HepG2 (cell line): ENCODE measurements around the gene RALB. TPM values are rescaled to one million over a fixed set of nuclear protein-coding genes. Genes with fewer than 3 reads are reported as not detected.

Source experiments
- MAF1 ChIP-seq: sonication (generic); formaldehyde crosslinking; IDR thresholded peaks from 2 replicates; pipeline ENCODE4 v1.5.0; 2020; ENCODE audit warnings: missing genetic modification reagents, borderline replicate concordance
- SMYD3 ChIP-seq: sonication (generic); formaldehyde crosslinking; IDR thresholded peaks from 2 replicates; pipeline ENCODE4 v1.8.1; 2023; ENCODE audit warnings: mild to moderate bottlenecking, missing genetic modification reagents
- ZNF383 ChIP-seq: sonication (generic); formaldehyde crosslinking; IDR thresholded peaks from 2 replicates; pipeline ENCODE4 v1.4.0; 2020; ENCODE audit warnings: missing genetic modification reagents, mild to moderate bottlenecking, borderline replicate concordance
- ZNF616 ChIP-seq: sonication (generic); formaldehyde crosslinking; IDR thresholded peaks from 2 replicates; pipeline ENCODE4 v1.5.0; 2020; ENCODE audit warnings: low read depth, mild to moderate bottlenecking, missing genetic modification reagents
- ZSCAN20 ChIP-seq: sonication (generic); formaldehyde crosslinking; IDR thresholded peaks from 2 replicates; pipeline ENCODE4 v1.4.0; 2020; ENCODE audit warnings: missing genetic modification reagents, mild to moderate bottlenecking, borderline replicate concordance
- polyA plus RNA-seq, 8 experiments: library from polyadenylated mRNA; depleted of rRNA in 3 of 8; stranded (reverse) in 7 of 8; unstranded in 1 of 8; fragments of >200 nt; fragmentation: Illumina TruSeq in 4 of 8; extraction: Trizol in 4 of 8; gene quantifications; 2 replicates each; pipeline versions ENCODE4 v1.2.1 to v1.2.3, GENCODE V29; 2011 to 2016; ENCODE audit warnings: low read depth in 4 of 8, missing spikeins in 1 of 8, mixed read lengths in 1 of 8; ENCODE audit not compliant: insufficient read depth in 1 of 8
- total RNA-seq, 5 experiments: library from RNA; depleted of rRNA; stranded (reverse); fragments of >200 nt; fragmentation: Illumina TruSeq; extraction: Trizol; gene quantifications; 2 replicates each; pipeline ENCODE4 v1.2.3, GENCODE V29; 2016; ENCODE audit warnings: low read depth in 1 of 5
- TF ChIP-seq, protein P1 (sequence below): sonication (generic); formaldehyde crosslinking; IDR thresholded peaks from 2 replicates; pipeline ENCODE4 v1.4.0; 2020; ENCODE audit warnings: missing genetic modification reagents, borderline replicate concordance
- TF ChIP-seq, protein P2 (sequence below), 2 experiments: fragments of 450-650 bp in 1 of 2; sonication (generic) in 1 of 2; formaldehyde crosslinking in 1 of 2; IDR thresholded peaks; 2 replicates each; pipeline versions ENCODE4 v1.6.1 to v1.8.0; 2016 to 2022; ENCODE audit warnings: antibody characterized with exemption in 1 of 2, mild to moderate bottlenecking in 1 of 2, missing genetic modification reagents in 1 of 2
- TF ChIP-seq, protein P3 (sequence below): sonication (generic); formaldehyde crosslinking; IDR thresholded peaks from 2 replicates; pipeline ENCODE4 v1.5.0; 2020; ENCODE audit warnings: mild to moderate bottlenecking, missing genetic modification reagents, borderline replicate concordance

Gene RALB
- total and polyA plus RNA-seq, 2 of the 13 experiments (the other 11 are each of a cell fraction or from before 2014, with no cell fraction given) = 37.8 to 43.2 TPM

DNA sequence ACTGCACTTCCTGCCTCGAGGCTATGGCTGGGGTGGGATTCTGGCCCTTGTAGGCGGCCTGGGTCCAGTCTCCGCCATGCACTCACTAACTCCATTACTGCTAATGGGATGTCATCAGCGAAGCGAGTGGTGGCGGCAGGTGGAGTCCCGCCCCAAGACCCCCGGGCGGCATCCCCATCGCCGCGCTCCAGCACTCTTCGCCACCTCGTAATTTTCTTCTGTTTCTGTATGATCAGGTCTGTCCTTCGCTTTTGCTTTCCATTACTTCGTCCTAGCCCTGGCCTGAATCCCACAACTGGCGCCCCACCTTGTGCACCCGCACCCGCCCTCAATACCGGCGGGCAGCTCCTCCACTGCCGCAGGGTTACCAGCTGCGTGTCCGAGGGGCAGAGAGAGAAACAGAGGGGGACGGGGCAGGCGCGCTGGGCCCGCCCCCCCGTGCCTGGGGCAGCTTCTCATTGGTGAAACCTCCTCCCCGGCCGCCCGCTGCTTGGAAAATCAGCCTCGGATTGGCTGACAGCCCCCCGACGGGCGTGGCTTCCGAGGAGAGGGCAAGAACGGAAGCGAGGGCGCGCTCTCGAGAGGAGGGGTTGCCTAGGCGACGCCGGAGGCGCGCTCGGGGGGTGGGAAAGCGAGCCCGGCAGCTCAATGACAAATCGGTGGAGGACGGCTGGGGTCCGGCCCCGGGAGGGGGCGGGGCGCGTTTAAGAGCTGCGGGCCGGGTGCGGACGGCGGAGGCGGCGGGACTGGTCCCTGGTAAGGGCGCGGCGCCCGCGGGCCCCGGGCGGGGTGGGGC is at the start of gene RALB (continued):
- TF ChIP-seq, protein P1, sequence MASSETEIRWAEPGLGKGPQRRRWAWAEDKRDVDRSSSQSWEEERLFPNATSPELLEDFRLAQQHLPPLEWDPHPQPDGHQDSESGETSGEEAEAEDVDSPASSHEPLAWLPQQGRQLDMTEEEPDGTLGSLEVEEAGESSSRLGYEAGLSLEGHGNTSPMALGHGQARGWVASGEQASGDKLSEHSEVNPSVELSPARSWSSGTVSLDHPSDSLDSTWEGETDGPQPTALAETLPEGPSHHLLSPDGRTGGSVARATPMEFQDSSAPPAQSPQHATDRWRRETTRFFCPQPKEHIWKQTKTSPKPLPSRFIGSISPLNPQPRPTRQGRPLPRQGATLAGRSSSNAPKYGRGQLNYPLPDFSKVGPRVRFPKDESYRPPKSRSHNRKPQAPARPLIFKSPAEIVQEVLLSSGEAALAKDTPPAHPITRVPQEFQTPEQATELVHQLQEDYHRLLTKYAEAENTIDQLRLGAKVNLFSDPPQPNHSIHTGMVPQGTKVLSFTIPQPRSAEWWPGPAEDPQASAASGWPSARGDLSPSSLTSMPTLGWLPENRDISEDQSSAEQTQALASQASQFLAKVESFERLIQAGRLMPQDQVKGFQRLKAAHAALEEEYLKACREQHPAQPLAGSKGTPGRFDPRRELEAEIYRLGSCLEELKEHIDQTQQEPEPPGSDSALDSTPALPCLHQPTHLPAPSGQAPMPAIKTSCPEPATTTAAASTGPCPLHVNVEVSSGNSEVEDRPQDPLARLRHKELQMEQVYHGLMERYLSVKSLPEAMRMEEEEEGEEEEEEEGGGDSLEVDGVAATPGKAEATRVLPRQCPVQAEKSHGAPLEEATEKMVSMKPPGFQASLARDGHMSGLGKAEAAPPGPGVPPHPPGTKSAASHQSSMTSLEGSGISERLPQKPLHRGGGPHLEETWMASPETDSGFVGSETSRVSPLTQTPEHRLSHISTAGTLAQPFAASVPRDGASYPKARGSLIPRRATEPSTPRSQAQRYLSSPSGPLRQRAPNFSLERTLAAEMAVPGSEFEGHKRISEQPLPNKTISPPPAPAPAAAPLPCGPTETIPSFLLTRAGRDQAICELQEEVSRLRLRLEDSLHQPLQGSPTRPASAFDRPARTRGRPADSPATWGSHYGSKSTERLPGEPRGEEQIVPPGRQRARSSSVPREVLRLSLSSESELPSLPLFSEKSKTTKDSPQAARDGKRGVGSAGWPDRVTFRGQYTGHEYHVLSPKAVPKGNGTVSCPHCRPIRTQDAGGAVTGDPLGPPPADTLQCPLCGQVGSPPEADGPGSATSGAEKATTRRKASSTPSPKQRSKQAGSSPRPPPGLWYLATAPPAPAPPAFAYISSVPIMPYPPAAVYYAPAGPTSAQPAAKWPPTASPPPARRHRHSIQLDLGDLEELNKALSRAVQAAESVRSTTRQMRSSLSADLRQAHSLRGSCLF (CRISPR knock-in tag) = no peak
- TF ChIP-seq, protein P2, sequence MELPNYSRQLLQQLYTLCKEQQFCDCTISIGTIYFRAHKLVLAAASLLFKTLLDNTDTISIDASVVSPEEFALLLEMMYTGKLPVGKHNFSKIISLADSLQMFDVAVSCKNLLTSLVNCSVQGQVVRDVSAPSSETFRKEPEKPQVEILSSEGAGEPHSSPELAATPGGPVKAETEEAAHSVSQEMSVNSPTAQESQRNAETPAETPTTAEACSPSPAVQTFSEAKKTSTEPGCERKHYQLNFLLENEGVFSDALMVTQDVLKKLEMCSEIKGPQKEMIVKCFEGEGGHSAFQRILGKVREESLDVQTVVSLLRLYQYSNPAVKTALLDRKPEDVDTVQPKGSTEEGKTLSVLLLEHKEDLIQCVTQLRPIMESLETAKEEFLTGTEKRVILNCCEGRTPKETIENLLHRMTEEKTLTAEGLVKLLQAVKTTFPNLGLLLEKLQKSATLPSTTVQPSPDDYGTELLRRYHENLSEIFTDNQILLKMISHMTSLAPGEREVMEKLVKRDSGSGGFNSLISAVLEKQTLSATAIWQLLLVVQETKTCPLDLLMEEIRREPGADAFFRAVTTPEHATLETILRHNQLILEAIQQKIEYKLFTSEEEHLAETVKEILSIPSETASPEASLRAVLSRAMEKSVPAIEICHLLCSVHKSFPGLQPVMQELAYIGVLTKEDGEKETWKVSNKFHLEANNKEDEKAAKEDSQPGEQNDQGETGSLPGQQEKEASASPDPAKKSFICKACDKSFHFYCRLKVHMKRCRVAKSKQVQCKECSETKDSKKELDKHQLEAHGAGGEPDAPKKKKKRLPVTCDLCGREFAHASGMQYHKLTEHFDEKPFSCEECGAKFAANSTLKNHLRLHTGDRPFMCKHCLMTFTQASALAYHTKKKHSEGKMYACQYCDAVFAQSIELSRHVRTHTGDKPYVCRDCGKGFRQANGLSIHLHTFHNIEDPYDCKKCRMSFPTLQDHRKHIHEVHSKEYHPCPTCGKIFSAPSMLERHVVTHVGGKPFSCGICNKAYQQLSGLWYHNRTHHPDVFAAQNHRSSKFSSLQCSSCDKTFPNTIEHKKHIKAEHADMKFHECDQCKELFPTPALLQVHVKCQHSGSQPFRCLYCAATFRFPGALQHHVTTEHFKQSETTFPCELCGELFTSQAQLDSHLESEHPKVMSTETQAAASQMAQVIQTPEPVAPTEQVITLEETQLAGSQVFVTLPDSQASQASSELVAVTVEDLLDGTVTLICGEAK (IDR thresholded peaks at IDR 0.05) = no peak
- TF ChIP-seq, protein P2 (CRISPR knock-in tag; IDR thresholded peaks at IDR 0.05) = no peak
- TF ChIP-seq ZNF383 (CRISPR knock-in tag) = 0 out of 2 replicates have a peak, but pooled peaks have one; percentile 60
- TF ChIP-seq SMYD3 (CRISPR knock-in tag) = no peak
- TF ChIP-seq ZNF616 = peak; percentile 65; the same call in 1 of the 2 replicates
- TF ChIP-seq ZSCAN20 (CRISPR knock-in tag) = peak; percentile 22; the same call in 1 of the 2 replicates
- TF ChIP-seq MAF1 (CRISPR knock-in tag) = 0 out of 2 replicates have a peak, but pooled peaks have one; percentile 49
- TF ChIP-seq, protein P3, sequence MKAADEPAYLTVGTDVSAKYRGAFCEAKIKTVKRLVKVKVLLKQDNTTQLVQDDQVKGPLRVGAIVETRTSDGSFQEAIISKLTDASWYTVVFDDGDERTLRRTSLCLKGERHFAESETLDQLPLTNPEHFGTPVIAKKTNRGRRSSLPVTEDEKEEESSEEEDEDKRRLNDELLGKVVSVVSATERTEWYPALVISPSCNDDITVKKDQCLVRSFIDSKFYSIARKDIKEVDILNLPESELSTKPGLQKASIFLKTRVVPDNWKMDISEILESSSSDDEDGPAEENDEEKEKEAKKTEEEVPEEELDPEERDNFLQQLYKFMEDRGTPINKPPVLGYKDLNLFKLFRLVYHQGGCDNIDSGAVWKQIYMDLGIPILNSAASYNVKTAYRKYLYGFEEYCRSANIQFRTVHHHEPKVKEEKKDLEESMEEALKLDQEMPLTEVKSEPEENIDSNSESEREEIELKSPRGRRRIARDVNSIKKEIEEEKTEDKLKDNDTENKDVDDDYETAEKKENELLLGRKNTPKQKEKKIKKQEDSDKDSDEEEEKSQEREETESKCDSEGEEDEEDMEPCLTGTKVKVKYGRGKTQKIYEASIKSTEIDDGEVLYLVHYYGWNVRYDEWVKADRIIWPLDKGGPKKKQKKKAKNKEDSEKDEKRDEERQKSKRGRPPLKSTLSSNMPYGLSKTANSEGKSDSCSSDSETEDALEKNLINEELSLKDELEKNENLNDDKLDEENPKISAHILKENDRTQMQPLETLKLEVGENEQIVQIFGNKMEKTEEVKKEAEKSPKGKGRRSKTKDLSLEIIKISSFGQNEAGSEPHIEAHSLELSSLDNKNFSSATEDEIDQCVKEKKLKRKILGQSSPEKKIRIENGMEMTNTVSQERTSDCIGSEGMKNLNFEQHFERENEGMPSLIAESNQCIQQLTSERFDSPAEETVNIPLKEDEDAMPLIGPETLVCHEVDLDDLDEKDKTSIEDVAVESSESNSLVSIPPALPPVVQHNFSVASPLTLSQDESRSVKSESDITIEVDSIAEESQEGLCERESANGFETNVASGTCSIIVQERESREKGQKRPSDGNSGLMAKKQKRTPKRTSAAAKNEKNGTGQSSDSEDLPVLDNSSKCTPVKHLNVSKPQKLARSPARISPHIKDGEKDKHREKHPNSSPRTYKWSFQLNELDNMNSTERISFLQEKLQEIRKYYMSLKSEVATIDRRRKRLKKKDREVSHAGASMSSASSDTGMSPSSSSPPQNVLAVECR (CRISPR knock-in tag) = peak; percentile 42; the same call in 1 of the 2 replicates
